Suppressor macrophage treated with lipopolysaccharide for 1 hour (primary cell): ENCODE data around the gene DLX3.

Experiments used
- DNase-seq, 3 donors: peaks; one replicate each; pipeline ENCODE4 v3.0.0-alpha.2; 2020 to 2022

Gene DLX3

GRCh38 chr17:49991409-49991808 lies 3.6 kb downstream of the DLX3 start:
- no peak for DNase-seq

GRCh38 chr17:49990921-49991320 lies 4.1 kb downstream of the DLX3 start:
- no peak for DNase-seq

- DNase-seq = no peak
These were observed 4.7 kb downstream of the DLX3 start for GRCh38 chr17:49990331-49990730.

- DNase-seq = no peak
These were observed 5.5 kb downstream of the DLX3 start for GRCh38 chr17:49989518-49989880.

- DNase-seq = no peak
These were observed 7.2 kb downstream of the DLX3 start for GRCh38 chr17:49987681-49988441.

GRCh38 chr17:49987290-49987585 lies 7.8 kb downstream of the DLX3 start:
- DNase-seq = no peak

- no peak for DNase-seq
These were observed 8.4 kb downstream of the DLX3 start for GRCh38 chr17:49986396-49987289.

GRCh38 chr17:49985310-49985990 lies 9.6 kb downstream of the DLX3 start:
- DNase-seq = no peak

GRCh38 chr17:49984776-49985175 lies 10.2 kb downstream of the DLX3 start:
- DNase-seq = no peak

GRCh38 chr17:49984283-49984682 lies 10.7 kb downstream of the DLX3 start:
- no peak for DNase-seq

- DNase-seq = no peak
These were observed 14.3 kb downstream of the DLX3 start for GRCh38 chr17:49980703-49981197.

GRCh38 chr17:49979748-49980479 lies 15.1 kb downstream of the DLX3 start:
- DNase-seq = peak in 1 of 3 donors; percentile 41

GRCh38 chr17:49978501-49978900 lies 16.5 kb downstream of the DLX3 start:
- DNase-seq = peak; percentile 92 to 94 (median 93)

GRCh38 chr17:49977463-49978389 lies 17.3 kb downstream of the DLX3 start:
- no peak for DNase-seq

GRCh38 chr17:49976828-49977202 lies 18.2 kb downstream of the DLX3 start:
- no peak for DNase-seq

- no peak for DNase-seq
These were observed 18.7 kb downstream of the DLX3 start for GRCh38 chr17:49976163-49976827.

GRCh38 chr17:49975531-49975930 lies 19.5 kb downstream of the DLX3 start:
- no peak for DNase-seq

GRCh38 chr17:49973271-49973615 lies 21.8 kb downstream of the DLX3 start:
- no peak for DNase-seq

GRCh38 chr17:49972486-49973270 lies 22.3 kb downstream of the DLX3 start:
- DNase-seq = no peak

- peak; percentile 60 to 80 (median 63) for DNase-seq
These were observed 23.1 kb downstream of the DLX3 start for GRCh38 chr17:49971848-49972485.
